LNCAP (cell line): ENCODE measurements around the gene CD86.

Experiments used
- CTCF ChIP-seq: fragments of 450-650 bp; IDR thresholded peaks from 2 replicates; pipeline ENCODE4 v1.5.1; 2017; ENCODE audit warnings: mild to moderate bottlenecking

Gene CD86

GRCh38 chr3:122104515-122105194 is 49.5 kb downstream of the CD86 start:
- no peak for TF ChIP-seq CTCF

DNA sequence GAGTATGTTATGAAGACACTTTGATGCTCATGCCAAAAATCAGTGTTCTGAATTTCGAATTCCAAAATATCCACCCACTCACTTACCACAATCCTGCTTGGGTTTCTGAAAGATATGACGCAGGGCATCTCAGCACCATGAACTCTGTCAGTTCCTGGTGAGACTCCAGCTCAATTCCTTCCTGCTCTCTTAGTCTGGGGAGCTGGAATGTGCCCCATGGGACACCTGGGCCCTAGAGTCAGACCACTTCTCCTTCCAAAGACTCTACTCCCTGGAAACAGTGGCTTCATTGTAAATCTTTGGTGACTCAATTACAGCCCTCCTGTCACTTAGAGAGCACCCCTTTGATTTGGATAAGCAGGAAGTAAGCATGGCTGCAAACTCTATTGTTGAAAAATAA is 50.5 kb downstream of the CD86 start:
- no peak for TF ChIP-seq CTCF

DNA sequence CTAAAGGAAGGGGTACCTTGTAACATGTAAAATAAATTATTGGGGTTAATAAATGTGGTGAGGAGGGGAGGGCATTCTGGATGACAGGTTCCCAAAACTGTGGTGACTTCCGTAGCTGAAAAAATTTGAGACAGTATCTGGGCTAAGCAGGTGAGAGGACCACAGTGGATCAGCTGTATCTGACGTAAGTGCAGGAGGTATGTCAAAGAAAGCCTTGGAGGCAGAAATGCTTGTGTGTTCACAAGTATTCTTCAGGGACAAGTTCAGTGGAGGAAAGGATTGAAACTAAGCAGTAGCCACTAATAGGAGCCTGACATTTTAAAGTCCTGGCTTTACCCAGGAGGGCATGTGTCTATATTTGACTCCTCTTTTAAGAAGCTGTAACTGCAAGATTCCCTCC is 52.0 kb downstream of the CD86 start:
- TF ChIP-seq CTCF: no peak

DNA sequence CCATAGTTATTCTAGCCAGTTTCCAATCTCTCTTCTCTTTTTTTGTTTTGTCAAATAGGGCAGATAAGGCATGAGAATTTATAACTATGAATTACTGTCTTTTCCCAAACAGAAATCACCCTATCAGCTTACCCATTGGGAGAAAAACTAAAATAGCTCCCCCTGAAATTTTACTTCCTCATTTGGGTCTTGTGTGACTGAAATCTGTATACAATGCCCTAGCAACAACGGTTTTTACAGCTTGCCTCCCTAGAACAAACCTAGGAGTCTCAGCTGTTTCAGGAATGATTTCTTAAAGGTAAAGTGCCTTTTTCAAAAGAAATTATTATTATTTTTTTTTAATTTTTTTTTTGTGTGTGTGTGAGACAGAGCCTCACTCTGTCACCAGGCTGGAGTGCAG is 56.8 kb downstream of the CD86 start:
- TF ChIP-seq CTCF: no peak

GRCh38 chr3:122112754-122113153 is 57.6 kb downstream of the CD86 start:
- TF ChIP-seq CTCF: no peak

DNA sequence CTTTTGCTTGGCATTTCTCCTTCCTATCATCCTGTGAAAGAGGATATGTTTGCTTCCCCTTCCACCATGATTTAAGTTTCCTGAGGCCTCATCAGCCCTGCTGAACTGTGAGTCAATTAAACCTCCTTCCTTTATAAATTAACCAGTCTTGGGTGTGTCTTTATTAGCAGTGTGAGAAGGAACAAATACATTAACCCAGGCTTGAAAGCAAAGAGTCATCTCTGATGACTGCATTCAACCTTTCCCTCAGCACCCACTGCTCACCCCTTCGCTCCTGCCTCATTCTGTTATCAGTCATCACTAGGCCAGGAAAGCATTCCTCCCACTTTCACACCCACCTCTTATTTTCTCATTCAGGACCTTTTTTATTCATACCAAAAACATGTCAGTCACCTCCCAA is 68.7 kb downstream of the CD86 start:
- no peak for TF ChIP-seq CTCF

GRCh38 chr3:122132949-122133540 is 77.9 kb downstream of the CD86 start:
- no peak for TF ChIP-seq CTCF
